ENCODE data around the gene LRRFIP2. TPM values are rescaled to one million over a fixed set of nuclear protein-coding genes. Genes with fewer than 3 reads are reported as not detected.
"Not testable (repeated sequence)": the region's sequence is repeated elsewhere in the genome, so short reads cannot be mapped to it uniquely, and the experiment has no call there.

LRRFIP2 gene
- total and polyA plus RNA-seq, 5 donors: 88.9 to 168 (median 161) TPM

- Histone ChIP-seq H3K27ac (ENCODE audit: low read length) (no peak overlapping the region), H3K27me3 (ENCODE audit: control insufficient read depth, insufficient read depth) (no peaks in the 10 kb centered on the region), H3K4me1 (ENCODE audit: control insufficient read depth, insufficient read depth, low read length) (peaks cover 3% of the 10 kb centered on the region), H3K4me3 (ENCODE audit: low read length) (no peak overlapping the region), H3K9me3 (ENCODE audit: control insufficient read depth, low read length) (no peaks in the 10 kb centered on the region)
- no peak for DNase-seq
- intact Hi-C loops (cut with DNase I): no loop called here
- ATAC-seq: no peak
- WGBS: 70% methylated on average over 1 of the region's 1 CpG
Observed at GRCh38 chr3:37068031-37068430, 106.4 kb downstream of the LRRFIP2 start.

- Histone ChIP-seq H3K9me3 (ENCODE audit: control insufficient read depth, low read length) (no peaks in the 10 kb centered on the region), H3K4me3 (ENCODE audit: low read length) (no peak overlapping the region), H3K27me3 (ENCODE audit: control insufficient read depth, insufficient read depth) (no peaks in the 10 kb centered on the region), H3K27ac (ENCODE audit: low read length) (no peak overlapping the region), H3K4me1 (ENCODE audit: control insufficient read depth, insufficient read depth, low read length) (no peaks in the 10 kb centered on the region)
- ATAC-seq: no peak
- intact Hi-C loops (cut with DNase I): no loop called here
- no peak for DNase-seq
- 93% methylated on average over 3 of the region's 3 CpGs for WGBS
Observed at GRCh38 chr3:37067577-37067976, 106.8 kb downstream of the LRRFIP2 start.

- DNase-seq: no peak
- 77% methylated on average over 3 of the region's 3 CpGs for WGBS
- no peak for ATAC-seq
- intact Hi-C loops (cut with DNase I): no loop called here
- no peaks in the 10 kb centered on the region for H3K4me1 ChIP-seq (ENCODE audit: control insufficient read depth, insufficient read depth, low read length)
- no peak overlapping the region for H3K27ac ChIP-seq (ENCODE audit: low read length)
- H3K9me3 ChIP-seq (ENCODE audit: control insufficient read depth, low read length): no peaks in the 10 kb centered on the region
- H3K27me3 ChIP-seq (ENCODE audit: control insufficient read depth, insufficient read depth): no peaks in the 10 kb centered on the region
- no peak overlapping the region for H3K4me3 ChIP-seq (ENCODE audit: low read length)
Observed at GRCh38 chr3:37064747-37065146, 109.6 kb downstream of the LRRFIP2 start.

- 94% methylated on average over 5 of the region's 5 CpGs for WGBS
- ATAC-seq (no peak), DNase-seq (no peak)
- no peak overlapping the region for H3K4me3 ChIP-seq (ENCODE audit: low read length)
- no peaks in the 10 kb centered on the region for H3K9me3 ChIP-seq (ENCODE audit: control insufficient read depth, low read length)
- peaks cover 5% of the 10 kb centered on the region for H3K4me1 ChIP-seq (ENCODE audit: control insufficient read depth, insufficient read depth, low read length)
- intact Hi-C loops (cut with DNase I): no loop called here
- no peaks in the 10 kb centered on the region for H3K27me3 ChIP-seq (ENCODE audit: control insufficient read depth, insufficient read depth)
- H3K27ac ChIP-seq (ENCODE audit: low read length): no peak overlapping the region
Observed at GRCh38 chr3:37058117-37058516, 116.3 kb downstream of the LRRFIP2 start.

GRCh38 chr3:37056826-37057225, 117.6 kb downstream of the LRRFIP2 start:
- ATAC-seq (no peak), DNase-seq (no peak)
- intact Hi-C loops (cut with DNase I): no loop called here
- Histone ChIP-seq H3K9me3 (ENCODE audit: control insufficient read depth, low read length) (no peaks in the 10 kb centered on the region), H3K27ac (ENCODE audit: low read length) (no peak overlapping the region), H3K27me3 (ENCODE audit: control insufficient read depth, insufficient read depth) (no peaks in the 10 kb centered on the region), H3K4me3 (ENCODE audit: low read length) (no peak overlapping the region), H3K4me1 (ENCODE audit: control insufficient read depth, insufficient read depth, low read length) (peaks cover 5% of the 10 kb centered on the region)

GRCh38 chr3:37055077-37055476, 119.3 kb downstream of the LRRFIP2 start:
- H3K9me3 ChIP-seq (ENCODE audit: control insufficient read depth, low read length); intact Hi-C loops (cut with DNase I); H3K4me1 ChIP-seq (ENCODE audit: control insufficient read depth, insufficient read depth, low read length); H3K27me3 ChIP-seq (ENCODE audit: control insufficient read depth, insufficient read depth); DNase-seq; H3K4me3 ChIP-seq (ENCODE audit: low read length): not testable (repeated sequence)
- WGBS: 81% methylated on average over 8 of the region's 8 CpGs
- ATAC-seq: peak in 1 of 2 donors; percentile 37
- peak overlapping the region; percentile 88 for H3K27ac ChIP-seq (ENCODE audit: low read length)

GRCh38 chr3:37054370-37054769, 120.0 kb downstream of the LRRFIP2 start:
- no peak overlapping the region for H3K27ac ChIP-seq (ENCODE audit: low read length)
- H3K27me3 ChIP-seq (ENCODE audit: control insufficient read depth, insufficient read depth): no peaks in the 10 kb centered on the region
- DNase-seq (no peak), ATAC-seq (peak; percentile 89 to 94)
- no peaks in the 10 kb centered on the region for H3K9me3 ChIP-seq (ENCODE audit: control insufficient read depth, low read length)
- 12% methylated on average over 3 of the region's 3 CpGs for WGBS
- intact Hi-C loops (cut with DNase I): no loop called here
- H3K4me3 ChIP-seq (ENCODE audit: low read length): no peak overlapping the region
- peaks cover 11% of the 10 kb centered on the region for H3K4me1 ChIP-seq (ENCODE audit: control insufficient read depth, insufficient read depth, low read length)

GRCh38 chr3:37053753-37054152, 120.6 kb downstream of the LRRFIP2 start:
- no peak overlapping the region for H3K4me3 ChIP-seq (ENCODE audit: low read length)
- intact Hi-C loops (cut with DNase I): no loop called here

GRCh38 chr3:37053337-37053736, 121.0 kb downstream of the LRRFIP2 start:
- Histone ChIP-seq H3K27ac (ENCODE audit: low read length) (peak overlapping the region; percentile 82), H3K27me3 (ENCODE audit: control insufficient read depth, insufficient read depth) (no peaks in the 10 kb centered on the region), H3K4me3 (ENCODE audit: low read length) (no peak overlapping the region), H3K9me3 (ENCODE audit: control insufficient read depth, low read length) (no peaks in the 10 kb centered on the region), H3K4me1 (ENCODE audit: control insufficient read depth, insufficient read depth, low read length) (peaks cover 12% of the 10 kb centered on the region)
- WGBS: 45% methylated on average over 6 of the region's 6 CpGs
- intact Hi-C loops (cut with DNase I): no loop called here
- DNase-seq (peak in 1 of 3 donors; percentile 65), ATAC-seq (no peak)

More at GRCh38 chr3:37053753-37054152, 120.6 kb downstream of the LRRFIP2 start:
- peak overlapping the region; percentile 60 for H3K27ac ChIP-seq (ENCODE audit: low read length)
- H3K9me3 ChIP-seq (ENCODE audit: control insufficient read depth, low read length): no peaks in the 10 kb centered on the region
- ATAC-seq: peak in 1 of 2 donors; percentile 3
- no peaks in the 10 kb centered on the region for H3K27me3 ChIP-seq (ENCODE audit: control insufficient read depth, insufficient read depth)
- no peak for DNase-seq
- WGBS: 79% methylated on average over 2 of the region's 2 CpGs
- peaks cover 12% of the 10 kb centered on the region for H3K4me1 ChIP-seq (ENCODE audit: control insufficient read depth, insufficient read depth, low read length)

- no peak overlapping the region for H3K4me3 ChIP-seq (ENCODE audit: low read length)
- H3K27me3 ChIP-seq (ENCODE audit: control insufficient read depth, insufficient read depth): no peaks in the 10 kb centered on the region
- peak in 1 of 2 donors; percentile 3 for ATAC-seq
- H3K27ac ChIP-seq (ENCODE audit: low read length): peak overlapping the region; percentile 53
- intact Hi-C loops (cut with DNase I): no loop called here
- peaks cover 12% of the 10 kb centered on the region for H3K4me1 ChIP-seq (ENCODE audit: control insufficient read depth, insufficient read depth, low read length)
- H3K9me3 ChIP-seq (ENCODE audit: control insufficient read depth, low read length): no peaks in the 10 kb centered on the region
- no peak for DNase-seq
Observed at GRCh38 chr3:37052860-37053259, 121.5 kb downstream of the LRRFIP2 start.

- H3K4me3 ChIP-seq (ENCODE audit: low read length): no peak overlapping the region
- DNase-seq (peak in 1 of 3 donors; percentile 23), ATAC-seq (peak; percentile 22 to 45)
- H3K27ac ChIP-seq (ENCODE audit: low read length): peak overlapping the region; percentile 80
- intact Hi-C loops (cut with DNase I): no loop called here
- no peaks in the 10 kb centered on the region for H3K27me3 ChIP-seq (ENCODE audit: control insufficient read depth, insufficient read depth)
- 59% methylated on average over 1 of the region's 1 CpG for WGBS
- H3K4me1 ChIP-seq (ENCODE audit: control insufficient read depth, insufficient read depth, low read length): peaks cover 12% of the 10 kb centered on the region
- no peaks in the 10 kb centered on the region for H3K9me3 ChIP-seq (ENCODE audit: control insufficient read depth, low read length)
Observed at GRCh38 chr3:37050282-37050681, 124.1 kb downstream of the LRRFIP2 start.

GRCh38 chr3:37042712-37043111, 131.7 kb downstream of the LRRFIP2 start:
- DNase-seq; ATAC-seq; H3K27ac ChIP-seq (ENCODE audit: low read length); H3K4me3 ChIP-seq (ENCODE audit: low read length); intact Hi-C loops (cut with DNase I); H3K4me1 ChIP-seq (ENCODE audit: control insufficient read depth, insufficient read depth, low read length); H3K9me3 ChIP-seq (ENCODE audit: control insufficient read depth, low read length); H3K27me3 ChIP-seq (ENCODE audit: control insufficient read depth, insufficient read depth): not testable (repeated sequence)
- WGBS: 49% methylated on average over 3 of the region's 3 CpGs

All from right cardiac atrium (tissue), 5 donors.